Endodermal cell (in vitro differentiated cells): Measurements from ENCODE around the gene KLF14. TPM values are rescaled to one million over a fixed set of nuclear protein-coding genes. Genes with fewer than 3 reads are reported as not detected.

Experiments used
- DNase-seq: peaks from one replicate; pipeline ENCODE4 v3.0.0-alpha.2; 2017
- H3K27ac ChIP-seq: 2 replicates; pipeline ENCODE4 v1.5.1; 2013; ENCODE audit warnings: mild to moderate bottlenecking, low read depth, low read length, moderate library complexity
- H3K27me3 ChIP-seq: 2 replicates; pipeline ENCODE4 v1.6.1; 2013; ENCODE audit warnings: mild to moderate bottlenecking, low read length, moderate library complexity; ENCODE audit not compliant: insufficient read depth, control insufficient read depth, poor library complexity, severe bottlenecking
- H3K36me3 ChIP-seq: 2 replicates; pipeline ENCODE4 v1.7.0; 2013; ENCODE audit warnings: mild to moderate bottlenecking, low read length, moderate library complexity; ENCODE audit not compliant: control insufficient read depth, insufficient read depth
- H3K4me1 ChIP-seq: one replicate; pipeline ENCODE4 v1.7.0; 2013; ENCODE audit warnings: low read length; ENCODE audit not compliant: control insufficient read depth, insufficient read depth
- H3K4me3 ChIP-seq: 2 replicates; pipeline ENCODE4 v1.5.1; 2013; ENCODE audit warnings: mild to moderate bottlenecking, low read length, moderate library complexity
- H3K9ac ChIP-seq: 2 replicates; pipeline ENCODE4 v1.6.1; 2013; ENCODE audit warnings: mild to moderate bottlenecking, low read length, moderate library complexity; ENCODE audit not compliant: poor library complexity, severe bottlenecking; ENCODE audit errors: extremely low read depth
- H3K9me3 ChIP-seq: 2 replicates; pipeline ENCODE4 v1.6.1; 2013; ENCODE audit warnings: mild to moderate bottlenecking, low read length, moderate library complexity; ENCODE audit not compliant: control insufficient read depth
- H3K27ac Mint-ChIP-seq: 2 replicates; pipeline ENCODE4 v1.8.0; 2020; ENCODE audit warnings: mixed read lengths
- H3K27me3 Mint-ChIP-seq: 2 replicates; pipeline ENCODE4 v1.8.0; 2021; ENCODE audit warnings: mild to moderate bottlenecking, mixed read lengths; ENCODE audit not compliant: insufficient read depth
- H3K36me3 Mint-ChIP-seq: 2 replicates; pipeline ENCODE4 v1.8.0; 2020; ENCODE audit warnings: low read depth, mixed read lengths
- H3K4me1 Mint-ChIP-seq: 2 replicates; pipeline ENCODE4 v1.8.0; 2020; ENCODE audit warnings: mixed read lengths
- H3K4me3 Mint-ChIP-seq: 2 replicates; pipeline ENCODE4 v1.8.0; 2020; ENCODE audit warnings: mild to moderate bottlenecking, moderate library complexity, mixed read lengths
- H3K9me3 Mint-ChIP-seq: 2 replicates; pipeline ENCODE4 v1.8.0; 2020; ENCODE audit warnings: mild to moderate bottlenecking, mixed read lengths
- CTCF ChIP-seq: fragments of 200-600 bp; sonication (generic); conservative IDR thresholded peaks from 2 replicates; pipeline ENCODE4 v1.5.0; 2021; ENCODE audit warnings: antibody characterized with exemption, mild to moderate bottlenecking
- WGBS, 2 experiments: methylation state at CpG; one replicate each; pipeline versions ENCODE4 v1.1.5 to v1.1.7; 2013; ENCODE audit warnings: missing lambda C conversion rate in 2 of 2, mixed read lengths in 1 of 2; ENCODE audit not compliant: insufficient coverage in 1 of 2, insufficient read length in 1 of 2; 5-methylcytosine and 5-hydroxymethylcytosine counted together
- total RNA-seq, 2 donors: library from RNA; stranded (reverse); fragmentation: NEBNext Ultra II Directional in 1 of 2; extraction: Animal tissue kit (Norgen Biotek cat#: 25700) in 1 of 2; gene quantifications; 2 replicates in 1 of 2; 3 replicates in 1 of 2; pipeline ENCODE4 v1.2.1, GENCODE V29; 2021

KLF14 gene
- total RNA-seq, 2 donors from 2014 or later, result not detected

DNA sequence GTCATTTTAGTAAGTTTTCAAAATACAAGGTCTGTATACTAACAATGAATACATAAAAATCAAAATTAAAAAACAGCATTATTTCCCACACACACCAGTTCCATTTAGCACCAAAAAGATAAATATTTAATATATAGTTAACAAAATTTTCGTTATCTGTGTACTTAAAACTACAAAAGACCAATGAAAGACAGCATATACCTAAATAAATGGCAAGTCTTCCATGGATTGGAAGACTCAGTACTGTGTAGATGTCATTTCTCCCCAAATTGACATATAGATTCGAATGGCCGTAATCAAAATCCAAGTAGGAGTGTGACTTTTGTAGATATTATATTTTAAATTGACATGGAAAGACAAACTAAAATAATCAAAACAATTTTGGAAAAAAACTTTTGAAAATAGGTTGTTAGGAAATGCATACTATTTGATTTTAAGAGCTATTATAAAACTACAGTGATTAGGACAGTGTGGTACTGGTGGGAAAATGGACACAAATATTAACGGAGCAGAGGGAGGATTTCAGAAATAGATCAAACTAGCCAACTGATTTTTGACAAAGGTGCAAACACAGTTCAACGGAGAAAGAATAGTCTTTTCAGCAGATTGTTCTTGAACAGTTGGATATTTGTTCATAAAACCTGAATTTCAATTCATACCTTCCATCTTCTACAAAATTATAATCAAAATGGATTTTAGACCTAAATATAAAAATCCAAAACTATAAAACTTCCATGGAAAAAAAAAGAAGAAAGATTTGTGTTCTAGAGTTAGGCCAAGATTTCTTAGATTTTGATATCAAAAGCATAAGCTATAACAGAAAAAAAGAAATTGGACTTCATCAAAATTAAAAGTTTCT lies 14.8 kb upstream of the KLF14 start:
- H3K4me1 ChIP-seq, result no peaks in the 10 kb centered on the region
- DNase-seq, result no peak
- Mint-ChIP-seq H3K27ac (no peak overlapping the region), H3K4me1 (peaks cover 7% of the 10 kb centered on the region), H3K36me3 (no peaks in the 10 kb centered on the region), H3K4me3 (no peak overlapping the region), H3K9me3 (no peaks in the 10 kb centered on the region), H3K27me3 (peaks cover 7% of the 10 kb centered on the region)
- H3K36me3 ChIP-seq, result no peaks in the 10 kb centered on the region
- 89 to 90% methylated on average over 2 to 3 of the region's 5 CpGs for WGBS, 2 experiments
- no peak overlapping the region for H3K27ac ChIP-seq
- H3K4me3 ChIP-seq, result no peak overlapping the region
- no peak for TF ChIP-seq CTCF
- H3K9ac ChIP-seq, result no peak overlapping the region
- peaks cover 18% of the 10 kb centered on the region for H3K27me3 ChIP-seq
- H3K9me3 ChIP-seq, result no peaks in the 10 kb centered on the region

DNA sequence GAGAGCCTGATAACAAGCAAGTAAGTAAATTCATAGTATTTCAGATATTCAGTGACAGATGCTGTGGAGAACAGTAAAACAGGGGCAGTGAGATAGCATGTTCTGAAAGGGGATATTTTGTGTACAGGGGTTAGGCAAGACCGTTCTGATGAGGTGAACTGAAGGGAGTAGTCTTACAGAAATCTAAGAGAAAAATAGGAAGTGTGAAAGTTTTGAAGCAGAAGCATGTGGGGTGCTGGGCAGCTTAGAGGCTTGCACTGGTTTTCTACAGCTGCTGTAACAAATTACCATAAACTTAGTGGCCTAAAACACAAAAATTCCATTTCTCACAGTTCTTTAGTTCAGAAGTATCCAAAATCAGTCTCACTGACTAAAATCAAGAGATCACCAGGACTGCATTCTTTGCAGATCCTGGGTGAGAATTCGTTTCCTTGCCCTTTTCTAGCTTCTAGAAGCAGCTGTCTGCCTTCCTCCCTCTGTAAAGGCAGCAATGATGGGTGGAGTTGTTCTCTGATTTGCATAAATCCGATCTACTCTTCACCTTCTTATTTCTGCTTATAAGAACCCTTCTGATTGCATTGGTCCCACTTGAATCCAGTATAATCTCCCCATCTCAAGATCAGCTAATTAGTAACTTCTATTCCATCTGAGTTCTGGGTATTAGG lies 7.5 kb upstream of the KLF14 start:
- H3K27me3 ChIP-seq, result peaks cover 73% of the 10 kb centered on the region
- no peak overlapping the region for H3K4me3 ChIP-seq
- DNase-seq, result no peak
- Mint-ChIP-seq H3K27ac (no peak overlapping the region), H3K4me1 (no peaks in the 10 kb centered on the region), H3K9me3 (no peaks in the 10 kb centered on the region), H3K36me3 (no peaks in the 10 kb centered on the region), H3K4me3 (no peak overlapping the region), H3K27me3 (peaks cover 27% of the 10 kb centered on the region)
- H3K9ac ChIP-seq, result no peak overlapping the region
- 51 to 61% methylated on average over 3 of the region's 3 CpGs for WGBS, 2 experiments
- TF ChIP-seq CTCF, result no peak
- no peak overlapping the region for H3K27ac ChIP-seq
- H3K4me1 ChIP-seq, result no peaks in the 10 kb centered on the region
- no peaks in the 10 kb centered on the region for H3K36me3 ChIP-seq
- H3K9me3 ChIP-seq, result no peaks in the 10 kb centered on the region

DNA sequence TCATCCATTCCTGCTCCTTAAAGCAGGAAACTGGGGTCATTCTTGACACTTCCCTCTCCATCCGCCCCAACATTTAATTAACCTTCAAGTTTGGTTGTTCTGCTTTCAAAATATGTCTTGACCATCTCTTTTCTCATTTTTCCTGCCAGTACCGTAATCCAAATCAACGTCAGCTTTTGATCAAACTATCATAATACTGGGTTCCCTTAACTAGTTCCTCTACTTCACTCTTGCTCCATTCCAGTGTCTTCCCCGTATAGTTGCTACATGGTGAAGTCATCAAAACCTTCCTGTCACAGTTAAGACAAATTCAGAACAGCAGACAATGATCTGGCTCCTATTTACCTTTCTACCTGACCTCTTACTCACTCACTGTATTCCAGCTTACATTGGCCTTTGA lies 6.6 kb upstream of the KLF14 start:
- Mint-ChIP-seq H3K9me3 (no peaks in the 10 kb centered on the region), H3K4me1 (no peaks in the 10 kb centered on the region), H3K27ac (no peak overlapping the region), H3K27me3 (peaks cover 36% of the 10 kb centered on the region), H3K36me3 (no peaks in the 10 kb centered on the region), H3K4me3 (no peak overlapping the region)
- H3K4me1 ChIP-seq, result no peaks in the 10 kb centered on the region
- no peaks in the 10 kb centered on the region for H3K36me3 ChIP-seq
- H3K4me3 ChIP-seq, result no peak overlapping the region
- no peaks in the 10 kb centered on the region for H3K9me3 ChIP-seq
- peaks cover 77% of the 10 kb centered on the region for H3K27me3 ChIP-seq
- no peak for TF ChIP-seq CTCF
- DNase-seq, result no peak
- no peak overlapping the region for H3K27ac ChIP-seq
- no peak overlapping the region for H3K9ac ChIP-seq
- 89 to 95% methylated on average over 4 of the region's 4 CpGs for WGBS, 2 experiments
